ENCODE results near the gene SIGLEC12.

DNA sequence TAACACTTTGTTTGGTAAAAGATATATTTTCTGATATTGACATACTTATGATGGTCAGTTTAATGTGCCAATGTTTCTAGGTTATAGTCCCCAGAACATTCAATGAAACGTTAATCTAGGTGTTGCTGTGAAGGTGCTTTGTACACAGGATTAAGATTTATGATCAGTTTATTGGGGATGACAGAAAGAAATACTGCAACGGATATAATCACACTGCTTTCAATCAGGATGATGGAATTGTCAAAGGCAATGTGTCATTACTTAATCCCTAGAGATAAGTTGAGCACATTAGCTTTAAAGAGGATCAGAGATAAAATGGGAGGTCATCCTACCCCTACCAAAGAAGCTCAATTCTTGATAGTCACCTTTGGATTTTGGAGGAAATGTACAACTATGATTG is 12.4 kb upstream of the SIGLEC12 start:
- TF ChIP-seq, protein P1, sequence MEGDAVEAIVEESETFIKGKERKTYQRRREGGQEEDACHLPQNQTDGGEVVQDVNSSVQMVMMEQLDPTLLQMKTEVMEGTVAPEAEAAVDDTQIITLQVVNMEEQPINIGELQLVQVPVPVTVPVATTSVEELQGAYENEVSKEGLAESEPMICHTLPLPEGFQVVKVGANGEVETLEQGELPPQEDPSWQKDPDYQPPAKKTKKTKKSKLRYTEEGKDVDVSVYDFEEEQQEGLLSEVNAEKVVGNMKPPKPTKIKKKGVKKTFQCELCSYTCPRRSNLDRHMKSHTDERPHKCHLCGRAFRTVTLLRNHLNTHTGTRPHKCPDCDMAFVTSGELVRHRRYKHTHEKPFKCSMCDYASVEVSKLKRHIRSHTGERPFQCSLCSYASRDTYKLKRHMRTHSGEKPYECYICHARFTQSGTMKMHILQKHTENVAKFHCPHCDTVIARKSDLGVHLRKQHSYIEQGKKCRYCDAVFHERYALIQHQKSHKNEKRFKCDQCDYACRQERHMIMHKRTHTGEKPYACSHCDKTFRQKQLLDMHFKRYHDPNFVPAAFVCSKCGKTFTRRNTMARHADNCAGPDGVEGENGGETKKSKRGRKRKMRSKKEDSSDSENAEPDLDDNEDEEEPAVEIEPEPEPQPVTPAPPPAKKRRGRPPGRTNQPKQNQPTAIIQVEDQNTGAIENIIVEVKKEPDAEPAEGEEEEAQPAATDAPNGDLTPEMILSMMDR (IDR thresholded peaks at IDR 0.05), result no peak
- TF ChIP-seq TCF7L2 (IDR thresholded peaks at IDR 0.05; ENCODE audit: low read depth, low read length) (no peak), SIN3A (IDR thresholded peaks at IDR 0.05; ENCODE audit: borderline replicate concordance, insufficient read depth, low read depth, low read length) (no peak), POLR2AphosphoS5 (IDR thresholded peaks at IDR 0.05; ENCODE audit: low read depth, low read length) (no peak)

All from Panc1 (cell line).